SK-N-SH (cell line): ENCODE measurements around the gene ACCS.

ENCODE experiments used
- EP300 ChIP-seq, 2 experiments: IDR thresholded peaks; 2 replicates each; pipeline versions ENCODE4 v1.4.0 to v1.6.1; 2012; ENCODE audit warnings: borderline replicate concordance in 1 of 2, low read depth in 1 of 2, low read length in 1 of 2
- EZH2phosphoT487 ChIP-seq: fragments of 200-600 bp; sonication (generic); IDR thresholded peaks from 2 replicates; pipeline ENCODE4 v1.6.1; 2017; ENCODE audit warnings: low read depth, mixed run types, mild to moderate bottlenecking, antibody characterized with exemption, moderate library complexity, borderline replicate concordance
- FOSL2 ChIP-seq: IDR thresholded peaks from 2 replicates; pipeline ENCODE4 v1.4.0; 2012; ENCODE audit warnings: low read depth, mild to moderate bottlenecking, moderate library complexity, borderline replicate concordance
- FOXJ3 ChIP-seq: sonication (generic); formaldehyde crosslinking; IDR thresholded peaks from 2 replicates; pipeline ENCODE4 v1.5.1; 2020; ENCODE audit warnings: mild to moderate bottlenecking, missing genetic modification reagents
- MAX ChIP-seq: IDR thresholded peaks from 2 replicates; pipeline ENCODE4 v1.4.0; 2012; ENCODE audit warnings: low read depth
- MXI1 ChIP-seq: IDR thresholded peaks from 2 replicates; pipeline ENCODE4 v1.6.1; 2012; ENCODE audit warnings: mild to moderate bottlenecking, low read depth, low read length, improper control_type of control experiment
- SIN3A ChIP-seq: IDR thresholded peaks from 2 replicates; pipeline ENCODE4 v1.6.1; 2012; ENCODE audit warnings: low read depth, mild to moderate bottlenecking, low read length, moderate library complexity, borderline replicate concordance
- SMC3 ChIP-seq: IDR thresholded peaks from 2 replicates; pipeline ENCODE4 v1.6.1; 2012; ENCODE audit warnings: low read depth, low read length, improper control_type of control experiment
- TAF1 ChIP-seq: IDR thresholded peaks from 2 replicates; pipeline ENCODE4 v1.6.1; 2012; ENCODE audit warnings: low read depth, mild to moderate bottlenecking, low read length, moderate library complexity, borderline replicate concordance
- TF ChIP-seq, protein P1 (sequence below): fragments of 150-350 bp; IDR thresholded peaks from 2 replicates; pipeline ENCODE4 v1.6.1; 2016; ENCODE audit warnings: mild to moderate bottlenecking, low read depth, low read length
- TF ChIP-seq, protein P2 (sequence below): fragments of 200-600 bp; sonication (generic); IDR thresholded peaks from 2 replicates; pipeline ENCODE4 v1.6.1; 2017; ENCODE audit warnings: antibody characterized with exemption, mild to moderate bottlenecking, moderate library complexity
- TF ChIP-seq, protein P3 (sequence below): IDR thresholded peaks from 2 replicates; pipeline ENCODE4 v1.6.1; 2012; ENCODE audit warnings: mild to moderate bottlenecking, low read depth, low read length, moderate library complexity

DNA sequence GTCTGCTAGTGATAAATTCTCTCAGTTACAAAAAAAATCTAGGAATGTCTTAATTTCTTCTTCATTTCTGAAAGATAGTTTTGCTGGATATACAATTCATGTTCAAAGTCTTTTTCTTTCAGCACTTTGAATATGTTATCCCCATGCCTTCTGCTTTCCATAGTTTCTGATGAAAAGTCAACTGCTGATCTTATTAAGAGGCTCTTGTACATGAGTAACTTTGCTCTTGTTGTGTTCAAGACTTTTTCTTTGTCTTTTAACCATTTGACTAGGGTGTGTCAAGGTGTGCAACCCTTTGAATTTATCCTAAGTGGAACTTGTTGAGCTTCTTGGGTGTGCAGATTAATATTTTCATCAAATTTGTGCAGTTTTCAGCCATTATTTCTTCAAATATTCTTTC, 40.3 kb upstream of the ACCS start:
- TF ChIP-seq, protein P1, sequence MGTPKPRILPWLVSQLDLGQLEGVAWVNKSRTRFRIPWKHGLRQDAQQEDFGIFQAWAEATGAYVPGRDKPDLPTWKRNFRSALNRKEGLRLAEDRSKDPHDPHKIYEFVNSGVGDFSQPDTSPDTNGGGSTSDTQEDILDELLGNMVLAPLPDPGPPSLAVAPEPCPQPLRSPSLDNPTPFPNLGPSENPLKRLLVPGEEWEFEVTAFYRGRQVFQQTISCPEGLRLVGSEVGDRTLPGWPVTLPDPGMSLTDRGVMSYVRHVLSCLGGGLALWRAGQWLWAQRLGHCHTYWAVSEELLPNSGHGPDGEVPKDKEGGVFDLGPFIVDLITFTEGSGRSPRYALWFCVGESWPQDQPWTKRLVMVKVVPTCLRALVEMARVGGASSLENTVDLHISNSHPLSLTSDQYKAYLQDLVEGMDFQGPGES = no peak
- TF ChIP-seq, protein P2, sequence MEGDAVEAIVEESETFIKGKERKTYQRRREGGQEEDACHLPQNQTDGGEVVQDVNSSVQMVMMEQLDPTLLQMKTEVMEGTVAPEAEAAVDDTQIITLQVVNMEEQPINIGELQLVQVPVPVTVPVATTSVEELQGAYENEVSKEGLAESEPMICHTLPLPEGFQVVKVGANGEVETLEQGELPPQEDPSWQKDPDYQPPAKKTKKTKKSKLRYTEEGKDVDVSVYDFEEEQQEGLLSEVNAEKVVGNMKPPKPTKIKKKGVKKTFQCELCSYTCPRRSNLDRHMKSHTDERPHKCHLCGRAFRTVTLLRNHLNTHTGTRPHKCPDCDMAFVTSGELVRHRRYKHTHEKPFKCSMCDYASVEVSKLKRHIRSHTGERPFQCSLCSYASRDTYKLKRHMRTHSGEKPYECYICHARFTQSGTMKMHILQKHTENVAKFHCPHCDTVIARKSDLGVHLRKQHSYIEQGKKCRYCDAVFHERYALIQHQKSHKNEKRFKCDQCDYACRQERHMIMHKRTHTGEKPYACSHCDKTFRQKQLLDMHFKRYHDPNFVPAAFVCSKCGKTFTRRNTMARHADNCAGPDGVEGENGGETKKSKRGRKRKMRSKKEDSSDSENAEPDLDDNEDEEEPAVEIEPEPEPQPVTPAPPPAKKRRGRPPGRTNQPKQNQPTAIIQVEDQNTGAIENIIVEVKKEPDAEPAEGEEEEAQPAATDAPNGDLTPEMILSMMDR = no peak
- TF ChIP-seq TAF1 (no peak), FOXJ3 (CRISPR knock-in tag) (no peak), MXI1 (no peak), MAX (no peak), EZH2phosphoT487 (no peak), FOSL2 (no peak), EP300 (IDR thresholded peaks at IDR 0.05; ENCODE audit: borderline replicate concordance in 1 of 2, low read depth in 1 of 2, low read length in 1 of 2) (no peak), SMC3 (no peak), SIN3A (no peak)
- TF ChIP-seq, protein P3, sequence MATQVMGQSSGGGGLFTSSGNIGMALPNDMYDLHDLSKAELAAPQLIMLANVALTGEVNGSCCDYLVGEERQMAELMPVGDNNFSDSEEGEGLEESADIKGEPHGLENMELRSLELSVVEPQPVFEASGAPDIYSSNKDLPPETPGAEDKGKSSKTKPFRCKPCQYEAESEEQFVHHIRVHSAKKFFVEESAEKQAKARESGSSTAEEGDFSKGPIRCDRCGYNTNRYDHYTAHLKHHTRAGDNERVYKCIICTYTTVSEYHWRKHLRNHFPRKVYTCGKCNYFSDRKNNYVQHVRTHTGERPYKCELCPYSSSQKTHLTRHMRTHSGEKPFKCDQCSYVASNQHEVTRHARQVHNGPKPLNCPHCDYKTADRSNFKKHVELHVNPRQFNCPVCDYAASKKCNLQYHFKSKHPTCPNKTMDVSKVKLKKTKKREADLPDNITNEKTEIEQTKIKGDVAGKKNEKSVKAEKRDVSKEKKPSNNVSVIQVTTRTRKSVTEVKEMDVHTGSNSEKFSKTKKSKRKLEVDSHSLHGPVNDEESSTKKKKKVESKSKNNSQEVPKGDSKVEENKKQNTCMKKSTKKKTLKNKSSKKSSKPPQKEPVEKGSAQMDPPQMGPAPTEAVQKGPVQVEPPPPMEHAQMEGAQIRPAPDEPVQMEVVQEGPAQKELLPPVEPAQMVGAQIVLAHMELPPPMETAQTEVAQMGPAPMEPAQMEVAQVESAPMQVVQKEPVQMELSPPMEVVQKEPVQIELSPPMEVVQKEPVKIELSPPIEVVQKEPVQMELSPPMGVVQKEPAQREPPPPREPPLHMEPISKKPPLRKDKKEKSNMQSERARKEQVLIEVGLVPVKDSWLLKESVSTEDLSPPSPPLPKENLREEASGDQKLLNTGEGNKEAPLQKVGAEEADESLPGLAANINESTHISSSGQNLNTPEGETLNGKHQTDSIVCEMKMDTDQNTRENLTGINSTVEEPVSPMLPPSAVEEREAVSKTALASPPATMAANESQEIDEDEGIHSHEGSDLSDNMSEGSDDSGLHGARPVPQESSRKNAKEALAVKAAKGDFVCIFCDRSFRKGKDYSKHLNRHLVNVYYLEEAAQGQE = no peak
